VCaP (cell line): ENCODE measurements around the gene FITM1.

Experiments used
- H3K27ac ChIP-seq: fragments of 450-650 bp; 2 replicates; pipeline ENCODE4 v1.5.1; 2017
- TF ChIP-seq, protein P1 (sequence below): fragments of 450-650 bp; conservative IDR thresholded peaks from 2 replicates; pipeline ENCODE4 v1.5.1; 2017; ENCODE audit warnings: mild to moderate bottlenecking, moderate library complexity

FITM1 gene, protein sequence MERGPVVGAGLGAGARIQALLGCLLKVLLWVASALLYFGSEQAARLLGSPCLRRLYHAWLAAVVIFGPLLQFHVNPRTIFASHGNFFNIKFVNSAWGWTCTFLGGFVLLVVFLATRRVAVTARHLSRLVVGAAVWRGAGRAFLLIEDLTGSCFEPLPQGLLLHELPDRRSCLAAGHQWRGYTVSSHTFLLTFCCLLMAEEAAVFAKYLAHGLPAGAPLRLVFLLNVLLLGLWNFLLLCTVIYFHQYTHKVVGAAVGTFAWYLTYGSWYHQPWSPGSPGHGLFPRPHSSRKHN

DNA sequence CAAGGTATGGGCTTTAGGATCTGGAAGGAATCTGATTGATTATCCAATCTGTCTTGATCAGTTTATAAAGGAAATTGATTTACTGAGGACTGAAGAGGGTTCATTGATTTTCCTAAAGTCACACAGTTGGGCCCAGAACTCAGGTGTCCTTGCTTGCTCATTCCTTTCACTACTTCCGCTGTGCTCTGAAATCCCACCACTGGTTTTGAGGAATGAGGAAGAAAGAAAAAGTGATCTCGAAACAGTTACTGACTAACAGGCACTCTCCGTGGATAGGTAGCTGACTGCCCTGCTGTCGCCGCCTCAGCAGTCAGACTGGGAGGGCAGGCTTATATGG is at the start of gene FITM1:
Gene FITM1 (plus strand): TSS at position 280 of the 337 bp plus-strand sequence. CDS start 905 bp downstream, outside the sequence.
- TF ChIP-seq, protein P1, sequence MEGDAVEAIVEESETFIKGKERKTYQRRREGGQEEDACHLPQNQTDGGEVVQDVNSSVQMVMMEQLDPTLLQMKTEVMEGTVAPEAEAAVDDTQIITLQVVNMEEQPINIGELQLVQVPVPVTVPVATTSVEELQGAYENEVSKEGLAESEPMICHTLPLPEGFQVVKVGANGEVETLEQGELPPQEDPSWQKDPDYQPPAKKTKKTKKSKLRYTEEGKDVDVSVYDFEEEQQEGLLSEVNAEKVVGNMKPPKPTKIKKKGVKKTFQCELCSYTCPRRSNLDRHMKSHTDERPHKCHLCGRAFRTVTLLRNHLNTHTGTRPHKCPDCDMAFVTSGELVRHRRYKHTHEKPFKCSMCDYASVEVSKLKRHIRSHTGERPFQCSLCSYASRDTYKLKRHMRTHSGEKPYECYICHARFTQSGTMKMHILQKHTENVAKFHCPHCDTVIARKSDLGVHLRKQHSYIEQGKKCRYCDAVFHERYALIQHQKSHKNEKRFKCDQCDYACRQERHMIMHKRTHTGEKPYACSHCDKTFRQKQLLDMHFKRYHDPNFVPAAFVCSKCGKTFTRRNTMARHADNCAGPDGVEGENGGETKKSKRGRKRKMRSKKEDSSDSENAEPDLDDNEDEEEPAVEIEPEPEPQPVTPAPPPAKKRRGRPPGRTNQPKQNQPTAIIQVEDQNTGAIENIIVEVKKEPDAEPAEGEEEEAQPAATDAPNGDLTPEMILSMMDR, result no peak

DNA sequence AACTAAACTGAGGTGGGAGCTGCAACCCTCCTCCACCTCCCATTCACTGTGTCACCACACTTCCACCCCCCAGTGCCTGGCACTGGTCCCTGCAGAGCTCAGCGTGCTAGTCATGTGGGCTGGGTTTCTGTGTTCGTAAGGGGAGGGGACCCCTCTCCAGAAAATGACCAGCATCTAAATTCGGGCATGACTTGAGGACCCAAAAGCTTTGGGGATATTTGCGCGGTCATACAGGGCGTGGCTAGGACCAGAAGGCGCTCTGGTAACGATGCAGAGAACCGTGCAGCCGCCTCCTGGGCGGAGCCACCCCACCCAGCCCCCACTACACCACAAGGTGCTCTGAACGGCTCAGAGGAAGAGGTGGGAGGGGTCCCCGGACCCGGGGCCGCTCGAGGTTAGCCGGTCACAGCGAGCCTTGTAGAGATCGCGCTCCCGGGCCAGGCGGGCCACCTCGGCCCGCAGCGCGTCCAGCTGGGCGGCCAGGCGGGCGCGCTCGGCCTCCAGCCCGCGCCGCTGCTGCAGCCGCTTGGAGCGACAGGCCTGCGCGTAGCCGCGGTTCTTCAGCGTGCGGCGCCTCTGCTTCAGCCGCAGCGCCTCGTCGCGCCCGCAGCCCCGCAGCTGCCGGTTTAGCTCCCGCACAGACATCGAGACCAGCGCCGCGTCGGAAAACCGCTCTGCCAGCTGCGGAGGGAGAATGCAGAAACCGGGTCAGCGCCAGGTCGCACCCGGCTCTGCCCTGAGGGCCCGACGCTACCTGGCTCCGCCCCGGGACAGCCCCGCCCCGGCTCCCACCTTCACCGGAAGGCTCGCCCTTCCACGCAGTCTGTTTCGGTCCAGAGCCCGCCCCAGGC is 49.3 kb upstream of the FITM1 start:
- H3K27ac ChIP-seq, result peak overlapping the region; percentile 85
- TF ChIP-seq, protein P1, result no peak

More for the DNA sequence above, at the start of gene FITM1:
- no peak within 1 kb of the TSS for H3K27ac ChIP-seq

DNA sequence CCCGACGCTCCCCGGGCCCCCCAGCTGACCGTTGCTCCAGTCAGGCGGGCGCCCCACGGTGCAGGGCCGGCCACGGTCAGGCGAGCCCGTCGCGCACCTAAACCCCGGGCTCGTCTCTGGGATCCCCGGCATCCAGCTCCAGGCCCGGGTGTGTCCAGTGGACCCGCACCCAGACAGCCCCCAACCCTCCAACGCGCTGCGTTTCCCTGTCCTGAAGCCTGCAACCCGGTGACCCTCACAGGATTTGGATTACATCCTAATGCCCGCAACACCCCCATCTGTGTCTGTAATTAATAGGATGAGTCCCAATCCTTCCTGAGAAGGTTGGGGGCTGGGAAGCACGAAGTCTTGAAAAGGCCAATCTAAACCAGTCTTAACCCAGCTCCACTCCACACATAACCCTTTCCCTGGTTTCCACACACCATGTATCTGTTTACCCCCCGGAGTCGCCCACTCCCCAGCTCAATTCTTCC is 48.7 kb upstream of the FITM1 start:
- TF ChIP-seq, protein P1, result no peak
- H3K27ac ChIP-seq, result peak overlapping the region; percentile 85

DNA sequence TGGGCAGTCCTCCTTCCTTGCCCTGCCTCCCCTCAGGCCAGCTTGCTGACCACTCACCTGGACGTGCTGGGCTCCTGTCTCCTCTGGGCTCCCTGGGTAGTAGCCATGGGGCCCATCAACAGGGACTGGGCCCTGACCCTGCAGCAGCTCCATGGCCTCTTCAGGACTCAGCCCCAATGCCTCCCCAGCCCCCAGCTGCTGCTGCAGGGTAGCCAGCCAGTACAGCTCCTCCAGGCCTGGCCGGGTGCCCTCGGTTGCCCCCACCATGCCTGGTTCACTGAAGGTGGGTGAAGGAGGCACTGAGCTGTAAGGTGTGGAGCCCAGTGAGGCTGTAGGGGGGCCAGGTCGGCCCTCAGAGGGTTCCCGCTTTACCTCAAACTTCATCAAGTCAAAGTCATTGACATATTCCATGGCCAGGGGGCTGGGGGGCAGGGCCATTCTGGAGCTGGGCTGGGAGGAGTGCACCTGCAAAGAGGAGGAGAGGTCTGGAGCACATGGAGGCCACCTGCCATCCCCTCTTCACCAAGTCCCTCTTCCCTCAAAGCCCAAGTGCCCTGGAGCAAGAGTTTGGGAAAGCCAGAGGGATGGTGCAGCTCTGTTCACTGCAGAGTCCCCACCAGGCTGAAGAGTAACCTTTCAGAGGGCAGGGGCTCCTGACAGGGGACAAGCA is 47.9 kb upstream of the FITM1 start:
- TF ChIP-seq, protein P1, result no peak
- no peak overlapping the region for H3K27ac ChIP-seq

DNA sequence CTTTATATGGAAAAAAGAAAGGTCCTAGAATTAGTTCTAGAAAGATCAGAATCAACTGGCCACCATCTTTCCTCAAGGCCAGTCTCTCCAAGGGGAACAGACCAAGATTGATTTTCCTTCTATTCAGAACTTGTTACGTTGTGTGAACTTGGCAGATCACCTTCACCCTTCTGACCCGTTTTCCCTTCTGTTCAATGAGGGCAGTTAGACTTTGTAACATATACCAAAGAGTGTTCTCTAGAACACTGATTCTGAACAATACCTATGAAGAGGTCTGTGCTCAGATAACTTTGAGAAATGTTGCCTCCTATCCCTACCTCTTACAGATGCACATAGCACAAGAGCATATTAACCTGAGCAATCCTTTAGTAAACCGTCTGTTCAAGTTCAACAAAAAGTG is 47.0 kb upstream of the FITM1 start:
- TF ChIP-seq, protein P1, result no peak
- no peak overlapping the region for H3K27ac ChIP-seq

DNA sequence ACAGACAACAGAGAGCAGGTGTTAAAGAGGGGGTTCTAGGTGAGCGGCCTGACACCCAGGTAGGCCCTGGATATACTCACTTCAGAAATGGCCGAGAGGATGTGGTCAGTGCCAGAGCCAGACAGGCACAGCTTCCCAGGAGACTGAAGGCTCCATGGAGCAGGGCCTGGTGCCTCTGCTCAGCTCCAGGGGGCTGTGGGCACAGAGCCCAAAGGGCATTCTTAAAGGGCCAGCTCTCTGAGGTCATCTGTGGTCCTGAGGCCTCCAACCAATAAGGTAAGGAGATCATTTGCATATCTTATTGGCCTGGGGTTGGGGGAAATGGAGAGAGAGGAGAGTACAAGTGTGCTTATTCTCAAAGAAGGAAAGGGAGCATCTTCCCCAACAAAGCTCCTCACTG is 46.0 kb upstream of the FITM1 start:
- TF ChIP-seq, protein P1, result no peak
- no peak overlapping the region for H3K27ac ChIP-seq

DNA sequence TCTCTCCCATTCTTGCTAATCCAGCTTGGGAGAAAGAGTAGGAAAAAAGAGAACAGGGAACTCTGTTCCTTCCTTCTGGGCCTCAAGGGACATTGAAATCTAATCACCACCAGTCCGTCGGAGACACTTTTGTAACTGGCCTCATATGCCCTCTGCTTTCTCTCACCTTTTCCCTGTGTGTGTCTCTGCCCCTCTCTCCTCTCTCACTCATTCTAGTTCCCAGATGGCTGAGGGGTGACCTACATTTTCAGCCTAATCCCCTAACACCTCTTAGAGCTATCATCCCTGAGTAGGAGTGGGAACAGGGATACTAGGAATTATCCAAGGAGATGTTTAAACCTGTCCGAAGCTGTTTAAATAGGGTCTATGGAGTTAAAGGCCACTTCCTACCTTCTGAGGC is 45.2 kb upstream of the FITM1 start:
- no peak overlapping the region for H3K27ac ChIP-seq

More for the DNA sequence above, 45.2 kb upstream of the FITM1 start:
- TF ChIP-seq, protein P1, result no peak
